SH-SY5Y (cell line): ENCODE measurements around the gene MEF2B.

Experiments
- GATA2 ChIP-seq: IDR thresholded peaks from 2 replicates; pipeline ENCODE4 v1.6.1; 2011; ENCODE audit warnings: mild to moderate bottlenecking, low read depth, low read length
- GATA3 ChIP-seq: IDR thresholded peaks from 2 replicates; pipeline ENCODE4 v1.6.1; 2011; ENCODE audit warnings: low read depth, mild to moderate bottlenecking, low read length, moderate library complexity

GRCh38 chr19:19159534-19159933, 10.5 kb downstream of the MEF2B start:
- no peak for TF ChIP-seq GATA2
- TF ChIP-seq GATA3, result no peak
